ENCODE data around the gene KCMF1. TPM values are rescaled to one million over a fixed set of nuclear protein-coding genes. Genes with fewer than 3 reads are reported as not detected.

The KCMF1 gene
- polyA plus RNA-seq, 1 experiment = 121 TPM

DNA sequence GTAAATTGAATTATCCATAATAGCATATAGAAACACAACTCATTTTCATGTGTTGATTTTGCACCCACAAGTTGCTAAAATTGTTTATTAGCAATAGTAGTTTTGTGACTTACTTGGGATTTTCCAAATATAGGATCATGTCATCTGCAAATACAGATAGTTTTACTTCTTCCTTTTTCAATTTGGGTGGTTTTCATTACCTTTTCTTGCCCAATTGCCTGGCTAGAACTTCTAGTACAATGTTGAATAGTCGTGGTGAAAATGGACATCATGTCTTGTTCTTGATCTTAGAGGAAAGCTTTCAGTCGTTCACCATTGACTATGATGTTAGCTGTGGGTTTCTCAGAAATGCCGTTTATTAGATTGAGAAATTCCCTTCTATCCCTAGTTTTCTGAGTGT lies 102.1 kb downstream of the KCMF1 start:
- no peak overlapping the region for H3K4me3 ChIP-seq (ENCODE audit: low read depth, low read length)
- H3K27ac ChIP-seq (ENCODE audit: low read depth, low read length) = no peak overlapping the region
- POLR2A ChIA-PET = no interaction called here
- DNase-seq (ENCODE audit: low read depth, low spot score) = no peak
- CTCF ChIA-PET = interaction anchor here (1.0 to 1.9 kb wide), 2 partner anchors 225 to 227 kb away, joined by 3 to 11 read pairs; no protein-coding TSS in a partner anchor
- H3K27me3 ChIP-seq (ENCODE audit: control insufficient read depth, insufficient read depth, low read length) = peaks cover 3% of the 10 kb centered on the region
- no peaks in the 10 kb centered on the region for H3K9me3 ChIP-seq (ENCODE audit: control insufficient read depth, insufficient read depth, low read length)
- TF ChIP-seq, protein P1, sequence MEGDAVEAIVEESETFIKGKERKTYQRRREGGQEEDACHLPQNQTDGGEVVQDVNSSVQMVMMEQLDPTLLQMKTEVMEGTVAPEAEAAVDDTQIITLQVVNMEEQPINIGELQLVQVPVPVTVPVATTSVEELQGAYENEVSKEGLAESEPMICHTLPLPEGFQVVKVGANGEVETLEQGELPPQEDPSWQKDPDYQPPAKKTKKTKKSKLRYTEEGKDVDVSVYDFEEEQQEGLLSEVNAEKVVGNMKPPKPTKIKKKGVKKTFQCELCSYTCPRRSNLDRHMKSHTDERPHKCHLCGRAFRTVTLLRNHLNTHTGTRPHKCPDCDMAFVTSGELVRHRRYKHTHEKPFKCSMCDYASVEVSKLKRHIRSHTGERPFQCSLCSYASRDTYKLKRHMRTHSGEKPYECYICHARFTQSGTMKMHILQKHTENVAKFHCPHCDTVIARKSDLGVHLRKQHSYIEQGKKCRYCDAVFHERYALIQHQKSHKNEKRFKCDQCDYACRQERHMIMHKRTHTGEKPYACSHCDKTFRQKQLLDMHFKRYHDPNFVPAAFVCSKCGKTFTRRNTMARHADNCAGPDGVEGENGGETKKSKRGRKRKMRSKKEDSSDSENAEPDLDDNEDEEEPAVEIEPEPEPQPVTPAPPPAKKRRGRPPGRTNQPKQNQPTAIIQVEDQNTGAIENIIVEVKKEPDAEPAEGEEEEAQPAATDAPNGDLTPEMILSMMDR (IDR thresholded peaks at IDR 0.05; ENCODE audit: low read depth, low read length) = no peak

DNA sequence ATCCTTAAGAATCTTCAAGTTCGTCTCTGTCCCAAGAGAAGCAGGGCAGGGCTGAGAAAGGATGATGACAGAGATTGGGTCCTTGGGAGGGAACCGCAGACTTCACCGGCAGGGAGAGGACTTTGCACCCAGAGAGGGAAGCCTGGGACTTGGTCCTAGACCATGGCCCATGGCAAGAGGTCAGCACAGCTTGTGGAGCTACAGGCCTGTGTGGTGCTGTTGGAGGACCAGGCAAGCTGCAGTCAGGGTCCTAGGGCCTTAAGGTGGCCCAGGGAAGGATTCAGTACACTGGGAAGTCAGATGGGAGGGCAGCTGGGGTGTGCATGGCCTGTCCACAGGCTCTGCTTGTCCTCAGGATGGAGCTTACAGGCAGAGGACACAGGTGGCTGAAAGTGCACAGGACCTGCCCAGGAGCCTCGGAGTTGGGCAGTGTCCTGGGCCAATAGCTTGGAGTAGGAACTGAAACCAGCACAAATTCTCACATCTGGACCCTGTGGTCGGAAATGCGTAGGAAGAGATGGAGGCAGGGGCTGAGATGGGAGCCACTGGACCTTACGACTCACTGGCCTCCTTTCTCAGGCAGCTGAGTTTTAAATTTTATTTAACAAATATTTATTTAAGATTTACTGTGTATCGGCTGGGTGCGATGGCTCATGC lies 105.8 kb downstream of the KCMF1 start:
- Histone ChIP-seq H3K27me3 (ENCODE audit: control insufficient read depth, insufficient read depth, low read length) (peaks cover 12% of the 10 kb centered on the region), H3K9me3 (ENCODE audit: control insufficient read depth, insufficient read depth, low read length) (peaks cover 3% of the 10 kb centered on the region), H3K27ac (ENCODE audit: low read depth, low read length) (no peak overlapping the region), H3K4me3 (ENCODE audit: low read depth, low read length) (no peak overlapping the region)
- TF ChIP-seq, protein P1 (IDR thresholded peaks at IDR 0.05; ENCODE audit: low read depth, low read length) = no peak
- CTCF ChIA-PET = no interaction called here
- DNase-seq (ENCODE audit: low read depth, low spot score) = no peak
- POLR2A ChIA-PET = no interaction called here

DNA sequence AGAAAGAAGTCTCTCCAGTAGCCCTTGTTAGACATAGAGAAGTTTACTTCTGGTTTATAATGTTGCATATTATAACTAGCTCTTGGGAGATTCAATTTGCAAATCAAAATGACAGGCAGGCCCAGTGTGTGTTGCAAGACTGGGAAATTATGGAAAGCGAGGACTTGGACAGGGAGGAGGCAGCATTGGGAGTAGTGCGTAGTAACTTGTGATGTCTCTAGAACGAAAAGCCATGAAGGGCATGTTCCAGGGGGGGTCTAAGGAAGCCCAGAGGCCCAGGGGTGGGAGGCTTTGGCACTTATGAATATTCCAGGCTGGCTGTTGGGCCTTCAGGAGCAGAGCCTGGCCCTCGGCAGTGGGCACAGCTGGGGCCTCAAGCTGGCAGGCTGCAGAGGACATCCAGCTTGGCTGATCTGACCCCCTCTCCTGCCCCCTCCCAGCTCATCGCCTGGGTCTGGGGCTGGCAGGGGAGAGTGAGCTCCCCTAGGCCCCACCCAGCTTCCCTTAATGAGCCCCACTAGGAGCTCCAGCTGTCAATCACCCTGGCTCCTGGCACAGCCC lies 107.0 kb downstream of the KCMF1 start:
- no peak for DNase-seq (ENCODE audit: low read depth, low spot score)
- ChIA-PET CTCF (interaction anchor here (0.9 to 1.4 kb wide), 3 partner anchors 11 to 222 kb away, joined by 3 to 5 read pairs (median 4); no protein-coding TSS in a partner anchor), POLR2A (no interaction called here)
- TF ChIP-seq, protein P1 (IDR thresholded peaks at IDR 0.05; ENCODE audit: low read depth, low read length) = no peak
- H3K27ac ChIP-seq (ENCODE audit: low read depth, low read length) = no peak overlapping the region
- no peak overlapping the region for H3K4me3 ChIP-seq (ENCODE audit: low read depth, low read length)
- H3K9me3 ChIP-seq (ENCODE audit: control insufficient read depth, insufficient read depth, low read length) = peaks cover 6% of the 10 kb centered on the region
- peaks cover 14% of the 10 kb centered on the region for H3K27me3 ChIP-seq (ENCODE audit: control insufficient read depth, insufficient read depth, low read length)

DNA sequence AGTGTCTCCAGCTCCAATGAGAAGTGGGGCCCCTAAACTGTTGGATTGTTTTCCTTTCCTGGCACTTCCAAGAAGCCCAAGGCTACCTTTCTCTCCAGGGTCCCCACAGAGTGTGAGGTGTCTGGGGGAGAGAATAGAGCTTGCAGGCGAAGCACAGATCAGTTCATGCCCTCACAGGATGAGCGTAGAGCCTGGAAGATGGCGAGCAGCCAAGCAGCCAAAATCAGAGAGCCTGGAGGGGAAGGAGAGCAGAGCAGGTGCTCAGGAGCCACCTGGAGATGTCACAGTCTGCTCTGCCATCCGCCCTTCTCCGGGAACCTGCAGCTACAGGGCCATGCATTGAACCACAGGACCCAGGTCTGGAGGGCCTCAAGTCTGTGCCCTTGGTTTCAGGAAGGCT lies 107.6 kb downstream of the KCMF1 start:
- Histone ChIP-seq H3K27ac (ENCODE audit: low read depth, low read length) (no peak overlapping the region), H3K27me3 (ENCODE audit: control insufficient read depth, insufficient read depth, low read length) (peaks cover 19% of the 10 kb centered on the region), H3K9me3 (ENCODE audit: control insufficient read depth, insufficient read depth, low read length) (peaks cover 6% of the 10 kb centered on the region), H3K4me3 (ENCODE audit: low read depth, low read length) (no peak overlapping the region)
- ChIA-PET CTCF (interaction anchor here (0.9 to 1.4 kb wide), 4 partner anchors 12 to 222 kb away, joined by 3 to 5 read pairs (median 4); no protein-coding TSS in a partner anchor), POLR2A (interaction anchor here (0.9 kb wide), 1 partner anchor 22 kb away, joined by 3 read pairs; no protein-coding TSS in a partner anchor)
- TF ChIP-seq, protein P1 (IDR thresholded peaks at IDR 0.05; ENCODE audit: low read depth, low read length) = no peak
- DNase-seq (ENCODE audit: low read depth, low spot score) = no peak

DNA sequence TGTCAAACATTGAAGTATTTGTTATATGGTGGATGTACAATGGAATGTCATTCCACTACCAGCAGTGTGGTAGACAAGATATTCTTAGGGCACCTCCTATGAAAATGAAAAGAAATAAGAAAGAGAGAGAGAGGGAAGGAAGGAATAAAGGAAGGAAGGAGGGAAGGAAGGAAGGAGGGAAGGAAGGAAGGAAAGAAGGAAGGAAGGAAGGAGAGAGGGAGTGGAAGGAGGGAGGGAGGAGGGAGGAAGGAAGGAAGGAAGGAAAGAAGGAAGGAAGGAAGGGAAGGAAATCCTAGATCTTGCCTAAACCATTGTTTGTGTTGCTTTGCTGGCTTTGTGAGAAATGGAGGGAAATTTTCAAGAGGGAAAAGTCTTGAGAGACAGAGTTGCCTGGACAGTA lies 112.1 kb downstream of the KCMF1 start:
- no peak overlapping the region for H3K27ac ChIP-seq (ENCODE audit: low read depth, low read length)
- POLR2A ChIA-PET = no interaction called here
- no peak overlapping the region for H3K4me3 ChIP-seq (ENCODE audit: low read depth, low read length)
- H3K27me3 ChIP-seq (ENCODE audit: control insufficient read depth, insufficient read depth, low read length) = peaks cover 27% of the 10 kb centered on the region
- CTCF ChIA-PET = no interaction called here
- peaks cover 6% of the 10 kb centered on the region for H3K9me3 ChIP-seq (ENCODE audit: control insufficient read depth, insufficient read depth, low read length)
- TF ChIP-seq, protein P1 (IDR thresholded peaks at IDR 0.05; ENCODE audit: low read depth, low read length) = no peak
- no peak for DNase-seq (ENCODE audit: low read depth, low spot score)

All from AG04450 (cell line).